ENCODE results near the gene OR9Q2.

OR9Q2 gene

DNA sequence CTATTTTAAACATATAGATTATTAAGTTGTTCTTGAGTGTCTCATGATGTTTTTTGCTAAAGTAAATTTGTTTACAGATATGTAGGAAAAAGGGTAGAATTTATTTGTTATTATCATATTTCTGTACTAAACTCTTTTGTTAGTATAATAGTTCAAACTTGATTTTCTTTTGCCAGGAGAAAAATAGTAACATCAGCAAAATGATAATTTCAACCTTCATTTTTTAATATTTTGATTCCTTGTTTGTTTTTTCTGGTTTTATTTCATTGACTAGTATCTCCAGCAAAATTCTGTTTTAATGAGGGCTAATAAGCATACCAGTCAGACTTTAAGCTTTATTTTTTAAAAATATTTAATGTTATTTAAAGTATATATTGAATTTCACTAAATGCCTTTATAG, 27.6 kb downstream of the OR9Q2 start:
- Histone ChIP-seq H3K27me3 (ENCODE audit: insufficient read depth, poor library complexity, severe bottlenecking) (no peaks in the 10 kb centered on the region), H3K27ac (ENCODE audit: poor library complexity, severe bottlenecking) (no peak overlapping the region), H3K4me3 (ENCODE audit: severe bottlenecking) (no peak overlapping the region), H3K9me3 (ENCODE audit: severe bottlenecking) (no peaks in the 10 kb centered on the region), H3K36me3 (ENCODE audit: low read depth) (no peaks in the 10 kb centered on the region), H3K4me1 (ENCODE audit: insufficient read depth, poor library complexity, severe bottlenecking) (no peaks in the 10 kb centered on the region)
- TF ChIP-seq, protein P1, sequence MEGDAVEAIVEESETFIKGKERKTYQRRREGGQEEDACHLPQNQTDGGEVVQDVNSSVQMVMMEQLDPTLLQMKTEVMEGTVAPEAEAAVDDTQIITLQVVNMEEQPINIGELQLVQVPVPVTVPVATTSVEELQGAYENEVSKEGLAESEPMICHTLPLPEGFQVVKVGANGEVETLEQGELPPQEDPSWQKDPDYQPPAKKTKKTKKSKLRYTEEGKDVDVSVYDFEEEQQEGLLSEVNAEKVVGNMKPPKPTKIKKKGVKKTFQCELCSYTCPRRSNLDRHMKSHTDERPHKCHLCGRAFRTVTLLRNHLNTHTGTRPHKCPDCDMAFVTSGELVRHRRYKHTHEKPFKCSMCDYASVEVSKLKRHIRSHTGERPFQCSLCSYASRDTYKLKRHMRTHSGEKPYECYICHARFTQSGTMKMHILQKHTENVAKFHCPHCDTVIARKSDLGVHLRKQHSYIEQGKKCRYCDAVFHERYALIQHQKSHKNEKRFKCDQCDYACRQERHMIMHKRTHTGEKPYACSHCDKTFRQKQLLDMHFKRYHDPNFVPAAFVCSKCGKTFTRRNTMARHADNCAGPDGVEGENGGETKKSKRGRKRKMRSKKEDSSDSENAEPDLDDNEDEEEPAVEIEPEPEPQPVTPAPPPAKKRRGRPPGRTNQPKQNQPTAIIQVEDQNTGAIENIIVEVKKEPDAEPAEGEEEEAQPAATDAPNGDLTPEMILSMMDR (IDR thresholded peaks at IDR 0.05; ENCODE audit: poor library complexity, severe bottlenecking) = no peak
- ATAC-seq (ENCODE audit: low read depth) (no peak), DNase-seq (ENCODE audit: low spot score) (no peak)

DNA sequence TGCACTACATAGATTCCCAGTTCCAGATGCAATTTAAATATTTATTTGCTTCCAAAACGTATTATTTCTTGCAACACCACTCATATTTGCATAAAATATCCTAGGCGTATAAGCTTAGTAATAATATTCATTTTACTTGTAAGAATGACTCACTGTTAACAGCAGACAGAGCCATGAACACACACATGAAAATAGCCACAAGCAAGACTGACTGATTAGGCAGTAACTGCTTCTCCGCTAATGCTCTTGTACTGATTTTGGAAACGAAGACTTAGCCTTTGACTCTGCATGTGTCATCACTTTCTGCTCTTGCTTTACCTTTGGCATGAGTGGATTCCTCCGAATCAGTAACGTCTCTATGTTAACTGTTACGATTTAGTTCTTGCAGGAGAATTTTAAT, 33.9 kb downstream of the OR9Q2 start:
- TF ChIP-seq, protein P1 (IDR thresholded peaks at IDR 0.05; ENCODE audit: poor library complexity, severe bottlenecking) = no peak
- H3K4me3 ChIP-seq (ENCODE audit: severe bottlenecking) = no peak overlapping the region
- no peak for DNase-seq (ENCODE audit: low spot score)
- no peaks in the 10 kb centered on the region for H3K4me1 ChIP-seq (ENCODE audit: insufficient read depth, poor library complexity, severe bottlenecking)
- no peaks in the 10 kb centered on the region for H3K36me3 ChIP-seq (ENCODE audit: low read depth)
- no peaks in the 10 kb centered on the region for H3K27me3 ChIP-seq (ENCODE audit: insufficient read depth, poor library complexity, severe bottlenecking)
- no peak overlapping the region for H3K27ac ChIP-seq (ENCODE audit: poor library complexity, severe bottlenecking)
- H3K9me3 ChIP-seq (ENCODE audit: severe bottlenecking) = no peaks in the 10 kb centered on the region
- no peak for ATAC-seq (ENCODE audit: low read depth)

DNA sequence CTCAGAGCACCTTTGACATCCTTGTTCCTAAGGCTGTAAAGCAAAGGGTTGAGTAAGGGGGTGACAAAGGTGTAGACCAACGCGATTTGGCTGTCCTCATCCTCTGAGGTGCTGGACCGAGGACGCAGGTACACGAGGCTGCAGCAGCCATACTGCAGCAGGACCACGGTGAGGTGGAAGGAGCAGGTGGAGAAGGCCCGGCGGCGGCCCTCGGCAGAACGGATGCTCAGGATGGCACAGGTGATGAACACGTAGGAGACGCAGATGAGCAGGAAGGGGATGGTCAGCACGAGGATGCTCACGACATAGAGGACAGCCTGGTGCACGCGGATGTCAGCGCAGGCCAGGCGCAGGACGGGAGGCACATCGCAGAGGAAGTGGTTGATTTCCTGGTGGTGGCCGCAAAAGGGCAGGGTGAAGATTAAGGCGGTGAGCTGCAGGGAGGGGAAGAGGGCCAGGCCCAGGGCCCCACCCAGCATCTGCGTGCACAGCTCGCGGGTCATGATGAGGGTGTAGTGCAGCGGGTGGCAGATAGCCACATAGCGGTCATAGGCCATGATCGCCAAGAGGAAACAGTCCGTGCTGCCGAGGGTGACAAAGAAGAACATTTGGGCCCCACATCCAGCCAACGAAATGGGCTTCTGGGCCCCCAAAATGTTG, 39.2 kb downstream of the OR9Q2 start:
- Histone ChIP-seq H3K27ac (ENCODE audit: poor library complexity, severe bottlenecking) (no peak overlapping the region), H3K9me3 (ENCODE audit: severe bottlenecking) (no peaks in the 10 kb centered on the region), H3K4me1 (ENCODE audit: insufficient read depth, poor library complexity, severe bottlenecking) (no peaks in the 10 kb centered on the region), H3K4me3 (ENCODE audit: severe bottlenecking) (no peak overlapping the region), H3K27me3 (ENCODE audit: insufficient read depth, poor library complexity, severe bottlenecking) (peaks cover 3% of the 10 kb centered on the region), H3K36me3 (ENCODE audit: low read depth) (no peaks in the 10 kb centered on the region)
- ATAC-seq (ENCODE audit: low read depth) = no peak
- no peak for DNase-seq (ENCODE audit: low spot score)
- TF ChIP-seq, protein P1 (IDR thresholded peaks at IDR 0.05; ENCODE audit: poor library complexity, severe bottlenecking) = no peak

Data from RWPE2 (cell line).